Stimulated activated naive CD4-positive, alpha-beta T cell treated with Interleukin-2 at 50 U/mL for 16 hours (primary cell): ENCODE data around the gene ARL5A.
"Not testable (repeated sequence)": the region's sequence is repeated elsewhere in the genome, so short reads cannot be mapped to it uniquely, and the experiment has no call there.

ENCODE experiments used
- DNase-seq: peaks from one replicate; lab custom pipeline; 2025; lab: John Stamatoyannopoulos, UW

Gene ARL5A

GRCh38 chr2:151795646-151796240 is 32.5 kb downstream of the ARL5A start:
- DNase-seq: no peak

GRCh38 chr2:151794422-151794821 is 33.8 kb downstream of the ARL5A start:
- DNase-seq: not testable (repeated sequence)

GRCh38 chr2:151793123-151793522 is 35.1 kb downstream of the ARL5A start:
- DNase-seq: no peak

GRCh38 chr2:151792589-151792988 is 35.6 kb downstream of the ARL5A start:
- no peak for DNase-seq

GRCh38 chr2:151791545-151791944 is 36.7 kb downstream of the ARL5A start:
- DNase-seq: no peak

DNA sequence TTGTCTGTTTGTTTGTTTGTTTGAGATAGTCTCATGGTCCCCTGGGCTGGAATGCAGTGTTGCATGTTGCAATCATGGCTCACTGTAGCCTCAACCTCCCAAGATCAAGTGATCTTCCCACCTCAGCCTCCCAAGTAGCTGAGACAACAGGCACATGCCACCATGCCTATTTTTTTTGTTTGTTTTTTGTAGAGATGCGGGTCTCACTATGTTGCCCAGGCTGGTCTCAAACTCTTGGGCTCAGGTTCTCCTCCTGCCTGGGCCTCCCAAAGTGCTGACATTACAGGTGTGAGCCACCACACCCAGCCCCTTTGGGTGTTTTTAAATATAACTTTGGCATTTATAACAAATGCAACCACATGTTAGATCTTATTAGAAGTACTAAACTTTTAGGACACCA is 37.5 kb downstream of the ARL5A start:
- no peak for DNase-seq

DNA sequence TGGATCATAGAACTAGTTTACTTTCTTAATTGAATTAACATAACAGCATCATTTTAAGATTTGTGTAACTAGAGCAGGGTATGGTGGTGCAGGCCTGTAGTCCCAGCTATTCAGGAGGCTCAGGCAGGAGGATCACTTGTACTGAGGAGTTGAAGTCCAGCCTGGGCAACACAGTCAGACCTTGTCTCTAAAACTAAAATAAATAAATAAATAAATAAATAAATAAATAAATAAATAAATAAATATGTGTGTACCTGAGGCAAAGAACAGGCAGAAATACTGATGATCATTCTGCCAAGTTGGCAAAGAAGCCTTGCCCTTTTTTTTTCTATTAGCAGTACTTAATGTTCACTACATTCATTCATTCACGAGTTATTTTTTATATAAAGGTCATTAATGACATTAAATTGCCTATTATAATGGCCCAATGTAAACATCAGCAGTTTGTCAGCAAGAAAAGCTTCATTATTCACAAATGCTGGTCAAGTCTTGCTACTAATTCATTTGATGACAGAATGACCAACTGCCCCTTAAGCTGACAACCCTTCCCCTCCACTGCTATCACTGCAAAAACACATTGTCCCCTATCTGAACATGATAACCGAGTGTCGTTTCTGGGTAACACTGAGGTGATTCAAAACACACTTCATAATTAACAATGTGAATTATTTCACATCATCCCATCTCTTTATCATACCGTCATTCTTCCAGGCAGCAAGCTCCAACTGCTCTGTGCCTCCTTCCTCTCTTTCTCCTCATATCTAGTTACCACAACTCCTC is 39.0 kb downstream of the ARL5A start:
- no peak for DNase-seq

DNA sequence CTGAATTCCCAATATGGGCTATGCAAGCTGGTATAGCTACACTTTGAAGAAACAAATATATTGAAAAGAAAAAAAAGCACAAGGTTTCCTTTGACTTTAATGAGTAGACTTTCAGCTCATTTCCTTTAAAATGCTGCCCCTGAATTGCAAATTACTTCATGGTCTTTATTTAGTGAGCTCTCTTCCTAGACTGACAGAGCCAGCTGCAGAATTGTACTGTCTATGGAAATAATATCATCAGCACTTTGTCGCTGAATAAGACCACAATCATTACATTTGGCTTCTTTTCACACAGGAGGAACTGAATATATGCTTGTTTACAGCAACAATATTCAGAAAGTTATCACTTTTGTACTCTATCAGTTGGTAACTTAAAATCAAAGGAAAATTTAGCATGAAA is 41.7 kb downstream of the ARL5A start:
- no peak for DNase-seq

- no peak for DNase-seq
Measured at GRCh38 chr2:151786077-151786476, 42.1 kb downstream of the ARL5A start.

GRCh38 chr2:151783133-151783520 is 45.1 kb downstream of the ARL5A start:
- DNase-seq: no peak

DNA sequence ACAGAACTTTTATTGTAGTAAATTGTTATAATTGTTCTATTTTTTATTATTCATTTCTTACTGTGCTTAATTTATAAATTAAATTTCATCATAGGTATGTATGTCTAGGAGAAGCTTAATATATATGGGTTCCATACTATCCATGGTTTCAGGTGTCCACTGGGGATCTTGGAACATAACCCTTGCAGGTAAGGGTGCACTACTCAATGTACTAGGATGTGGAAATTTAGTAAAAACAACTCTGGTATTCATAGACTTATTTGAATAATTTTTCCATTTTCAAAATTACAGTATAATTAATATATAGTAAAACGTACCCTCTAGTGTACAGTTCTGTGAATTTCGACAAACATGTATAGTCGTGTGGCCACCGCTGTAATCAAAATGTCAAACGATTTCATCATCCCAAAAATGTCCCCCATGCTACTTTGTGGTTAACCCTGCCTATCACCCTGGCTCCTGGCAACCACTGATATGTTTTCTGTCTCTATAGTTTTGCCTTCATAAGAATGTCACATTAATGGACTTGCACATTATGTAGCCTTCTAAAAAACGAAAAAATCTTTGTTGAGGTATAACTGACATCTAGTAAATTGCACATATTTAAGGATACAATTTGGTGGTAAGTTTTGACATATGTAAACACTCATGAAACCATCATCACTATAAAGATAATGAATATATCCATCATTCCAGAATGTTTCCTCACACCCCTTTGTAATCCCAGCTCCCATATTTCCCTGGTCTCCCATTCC is 45.7 kb downstream of the ARL5A start:
- DNase-seq: no peak

GRCh38 chr2:151781642-151782041 is 46.6 kb downstream of the ARL5A start:
- DNase-seq: no peak

GRCh38 chr2:151780938-151781337 is 47.3 kb downstream of the ARL5A start:
- DNase-seq: no peak

DNA sequence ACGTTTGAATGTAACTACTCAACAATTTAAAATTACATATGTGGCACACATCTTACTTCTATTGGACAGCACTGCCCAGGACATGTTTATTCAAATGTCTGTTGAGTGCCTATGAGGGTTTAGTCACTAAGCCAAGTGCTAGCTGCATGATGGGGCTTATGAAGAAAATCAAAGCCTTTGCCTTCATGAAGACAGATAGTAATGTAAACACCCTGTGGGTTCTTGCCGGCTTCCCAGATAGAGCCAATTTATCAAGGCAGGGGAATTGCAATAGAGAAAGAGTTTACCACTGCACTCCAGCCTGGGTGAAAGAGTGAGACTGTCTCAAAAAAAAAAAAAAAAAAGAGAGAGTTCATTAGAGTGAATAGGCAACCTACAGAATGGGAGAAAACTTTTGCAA is 50.3 kb downstream of the ARL5A start:
- DNase-seq: no peak

GRCh38 chr2:151777487-151777886 is 50.7 kb downstream of the ARL5A start:
- no peak for DNase-seq

DNA sequence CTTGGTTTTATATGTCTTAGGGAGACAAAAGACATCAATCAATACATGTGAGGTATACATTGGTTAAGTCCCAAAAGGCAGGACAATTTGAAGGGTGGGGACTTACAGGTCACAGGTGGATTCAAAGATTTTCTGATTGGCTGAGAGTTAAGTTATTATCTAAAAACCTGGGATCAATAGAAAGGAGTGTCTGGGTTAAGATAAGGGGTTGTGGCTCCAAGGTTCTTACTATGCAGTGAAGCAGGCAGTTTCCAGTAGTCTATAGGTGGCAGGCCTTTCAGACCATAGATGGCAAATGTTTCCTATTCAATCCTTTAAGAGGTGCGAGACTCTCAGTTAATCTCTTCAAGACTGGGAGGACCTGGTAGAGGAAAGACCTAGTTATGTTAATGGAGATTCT is 51.9 kb downstream of the ARL5A start:
- DNase-seq: no peak

- DNase-seq: no peak
Measured at GRCh38 chr2:151775057-151775740, 53.0 kb downstream of the ARL5A start.

- no peak for DNase-seq
Measured at GRCh38 chr2:151774506-151774905, 53.7 kb downstream of the ARL5A start.

DNA sequence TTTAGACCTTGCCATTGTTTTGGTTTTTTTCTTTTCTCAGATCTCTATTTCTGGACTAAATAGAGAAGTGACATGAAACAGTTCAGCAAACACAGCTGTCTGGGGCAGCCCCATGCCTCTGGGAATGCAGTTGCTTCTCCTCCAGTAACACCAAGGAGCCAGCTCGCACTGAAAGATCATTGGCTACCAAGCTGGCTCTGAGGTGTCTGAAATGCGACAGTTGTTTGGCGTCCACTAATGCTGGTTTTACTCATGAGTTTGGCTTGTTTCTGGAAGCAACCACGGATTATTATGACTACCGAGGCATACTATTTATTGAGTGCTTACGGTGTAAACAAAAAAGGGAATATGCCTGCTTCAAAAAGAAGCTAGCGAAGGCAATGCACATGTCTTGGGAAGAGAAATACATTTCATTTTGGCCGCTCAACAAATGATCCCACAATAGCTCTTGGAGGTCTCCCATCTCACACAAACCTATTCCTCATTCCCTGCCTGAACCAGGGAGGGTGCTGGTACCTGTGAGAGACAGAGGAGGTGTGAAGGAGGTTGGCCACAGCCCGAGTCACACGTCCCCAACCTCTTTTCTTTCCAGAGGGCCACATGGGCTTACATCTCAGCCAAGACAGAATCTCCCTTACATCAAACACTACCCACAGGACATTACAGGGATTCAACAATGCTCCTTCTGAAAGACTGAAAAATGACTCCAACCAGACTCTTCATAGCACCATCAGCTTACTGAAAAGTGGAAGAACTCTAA is 56.4 kb downstream of the ARL5A start:
- DNase-seq: no peak

DNA sequence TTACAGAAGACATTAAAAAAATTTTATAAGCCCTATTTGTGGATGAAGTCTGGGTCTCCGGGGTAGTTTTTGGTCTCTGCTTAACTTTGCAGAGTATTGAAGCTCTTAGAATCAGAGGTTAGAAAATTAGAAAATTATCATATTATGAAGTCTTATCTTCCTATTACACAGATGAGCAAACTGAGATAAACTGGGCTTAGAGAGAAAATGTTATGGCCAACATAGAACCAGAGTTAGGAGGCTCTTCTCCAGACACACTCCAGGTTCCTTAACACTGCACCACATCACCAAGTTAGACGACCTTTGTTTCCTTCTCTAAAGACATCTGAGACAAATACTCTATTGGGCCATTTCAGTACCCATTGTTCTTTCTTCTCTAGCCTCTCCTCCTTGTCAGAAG is 57.2 kb downstream of the ARL5A start:
- no peak for DNase-seq

DNA sequence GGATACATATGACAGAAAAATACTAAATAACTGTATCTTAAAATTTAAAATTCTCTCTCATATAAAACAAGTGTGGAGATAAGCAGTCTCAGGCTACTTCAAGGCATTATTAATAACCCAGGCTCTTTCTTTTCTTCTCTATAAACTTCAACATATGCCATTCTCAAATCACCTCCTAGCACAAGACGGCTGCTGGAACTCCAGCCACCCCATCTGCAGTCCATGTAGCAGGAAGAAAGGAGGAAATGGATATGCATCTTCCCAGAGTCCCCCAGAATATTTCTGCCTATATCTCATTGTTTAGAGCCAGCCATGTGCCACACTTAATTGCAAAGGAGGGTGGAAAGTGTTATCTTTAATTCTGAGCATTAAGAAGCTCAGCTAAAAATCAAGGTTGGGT is 58.6 kb downstream of the ARL5A start:
- no peak for DNase-seq

GRCh38 chr2:151767536-151767935 is 60.7 kb downstream of the ARL5A start:
- no peak for DNase-seq
